HEK293 (cell line): Measurements from ENCODE around the gene NEFH.

Experiments
- CTCF ChIA-PET: fragments of 350-600 bp; formaldehyde crosslinking; extraction: SDS; loops from one replicate; lab custom pipeline; 2021; ENCODE audit warnings: antibody characterized with exemption; lab: Yijun Ruan, JAX
- POLR2A ChIA-PET: fragments of 300-600 bp; formaldehyde crosslinking; extraction: SDS; loops from one replicate; lab custom pipeline; 2020; ENCODE audit warnings: antibody characterized with exemption, inconsistent platforms; lab: Yijun Ruan, JAX
- H3K27ac ChIP-seq: fragments of 200-500 bp; sonication (Bioruptor generic); 2 replicates; pipeline ENCODE4 v1.5.1; 2014; ENCODE audit warnings: low read depth, low read length, control low read depth, inconsistent platforms; ENCODE audit errors: extremely low read depth
- H3K36me3 ChIP-seq, 2 experiments: fragments of 200-500 bp in 1 of 2; sonication (Bioruptor generic) in 1 of 2; 1 replicate in 1 of 2; 2 replicates in 1 of 2; pipeline ENCODE4 v1.5.1; 2014 to 2017; ENCODE audit warnings: inconsistent platforms in 2 of 2, low read length in 2 of 2; ENCODE audit not compliant: control insufficient read depth in 2 of 2, insufficient read depth in 1 of 2
- H3K4me1 ChIP-seq: fragments of 200-500 bp; sonication (Bioruptor generic); 2 replicates; pipeline ENCODE4 v1.5.1; 2014; ENCODE audit warnings: mild to moderate bottlenecking, low read length, inconsistent platforms; ENCODE audit not compliant: control insufficient read depth, insufficient read depth
- H3K4me3 ChIP-seq: 2 replicates; pipeline ENCODE4 v1.5.1; 2011; ENCODE audit warnings: low read depth, mild to moderate bottlenecking, control low read depth, low read length, moderate library complexity
- H3K9me3 ChIP-seq: fragments of 200-500 bp; sonication (Bioruptor generic); 2 replicates; pipeline ENCODE4 v1.5.1; 2014; ENCODE audit warnings: low read depth, low read length, inconsistent platforms; ENCODE audit not compliant: control insufficient read depth, insufficient read depth
- MYNN ChIP-seq: fragments of 450-650 bp; formaldehyde crosslinking; IDR thresholded peaks from 2 replicates; pipeline ENCODE4 v1.5.1; 2016; ENCODE audit warnings: missing biosample characterization, missing genetic modification characterization, borderline replicate concordance
- PRDM6 ChIP-seq: fragments of 450-650 bp; formaldehyde crosslinking; IDR thresholded peaks from 2 replicates; pipeline ENCODE4 v1.5.1; 2017; ENCODE audit warnings: missing biosample characterization, missing genetic modification characterization
- TRIM28 ChIP-seq: IDR thresholded peaks from 2 replicates; pipeline ENCODE4 v1.6.1; 2011; ENCODE audit warnings: low read length, control low read depth, borderline replicate concordance
- TSHZ1 ChIP-seq: fragments of 450-650 bp; formaldehyde crosslinking; IDR thresholded peaks from 2 replicates; pipeline ENCODE4 v1.5.1; 2016; ENCODE audit warnings: missing biosample characterization, missing genetic modification characterization, borderline replicate concordance
- ZBTB1 ChIP-seq: fragments of 450-650 bp; formaldehyde crosslinking; IDR thresholded peaks from 2 replicates; pipeline ENCODE4 v1.5.1; 2016; ENCODE audit warnings: missing biosample characterization, missing genetic modification characterization
- ZBTB20 ChIP-seq: fragments of 450-650 bp; formaldehyde crosslinking; IDR thresholded peaks from 2 replicates; pipeline ENCODE4 v1.5.1; 2016; ENCODE audit warnings: missing biosample characterization, missing genetic modification characterization
- ZBTB6 ChIP-seq: fragments of 450-650 bp; formaldehyde crosslinking; IDR thresholded peaks from 2 replicates; pipeline ENCODE4 v1.5.1; 2017; ENCODE audit warnings: missing biosample characterization, missing genetic modification characterization
- ZNF138 ChIP-seq: fragments of 450-650 bp; formaldehyde crosslinking; IDR thresholded peaks from 2 replicates; pipeline ENCODE4 v1.5.1; 2016; ENCODE audit warnings: missing biosample characterization, missing genetic modification characterization, borderline replicate concordance
- ZNF140 ChIP-seq: fragments of 450-650 bp; formaldehyde crosslinking; IDR thresholded peaks from 2 replicates; pipeline ENCODE4 v1.5.1; 2016; ENCODE audit warnings: missing biosample characterization, missing genetic modification characterization
- ZNF155 ChIP-seq: fragments of 450-650 bp; formaldehyde crosslinking; IDR thresholded peaks from 2 replicates; pipeline ENCODE4 v1.5.1; 2016; ENCODE audit warnings: missing biosample characterization, missing genetic modification characterization
- ZNF18 ChIP-seq: fragments of 450-650 bp; formaldehyde crosslinking; IDR thresholded peaks from 2 replicates; pipeline ENCODE4 v1.5.1; 2016; ENCODE audit warnings: missing biosample characterization, missing genetic modification characterization
- ZNF184 ChIP-seq: fragments of 450-650 bp; IDR thresholded peaks from 2 replicates; pipeline ENCODE4 v1.5.1; 2018; ENCODE audit warnings: missing biosample characterization, mild to moderate bottlenecking, missing genetic modification characterization
- ZNF211 ChIP-seq: fragments of 450-650 bp; formaldehyde crosslinking; IDR thresholded peaks from 2 replicates; pipeline ENCODE4 v1.5.1; 2016; ENCODE audit warnings: low read depth, missing biosample characterization, missing genetic modification characterization
- ZNF350 ChIP-seq: fragments of 450-650 bp; formaldehyde crosslinking; IDR thresholded peaks from 2 replicates; pipeline ENCODE4 v1.5.0; 2017; ENCODE audit warnings: missing biosample characterization, mild to moderate bottlenecking, missing genetic modification characterization
- ZNF426 ChIP-seq: fragments of 450-650 bp; formaldehyde crosslinking; IDR thresholded peaks from 2 replicates; pipeline ENCODE4 v1.5.1; 2017; ENCODE audit warnings: missing biosample characterization, missing genetic modification characterization, mild to moderate bottlenecking, inconsistent platforms, moderate library complexity
- ZNF704 ChIP-seq: fragments of 450-650 bp; formaldehyde crosslinking; IDR thresholded peaks from 2 replicates; pipeline ENCODE4 v1.5.1; 2016; ENCODE audit warnings: missing biosample characterization, missing genetic modification characterization
- ZNF768 ChIP-seq: fragments of 450-650 bp; formaldehyde crosslinking; IDR thresholded peaks from 2 replicates; pipeline ENCODE4 v1.5.1; 2018; ENCODE audit warnings: missing biosample characterization, mild to moderate bottlenecking, missing genetic modification characterization
- ZSCAN18 ChIP-seq: fragments of 450-650 bp; formaldehyde crosslinking; IDR thresholded peaks from 2 replicates; pipeline ENCODE4 v1.5.1; 2016; ENCODE audit warnings: missing biosample characterization, missing genetic modification characterization
- ZSCAN4 ChIP-seq: fragments of 450-650 bp; formaldehyde crosslinking; IDR thresholded peaks from 2 replicates; pipeline ENCODE4 v1.5.1; 2017; ENCODE audit warnings: missing biosample characterization, missing genetic modification characterization
- ZSCAN5A ChIP-seq: fragments of 450-650 bp; formaldehyde crosslinking; IDR thresholded peaks from 2 replicates; pipeline ENCODE4 v1.5.1; 2016; ENCODE audit warnings: missing biosample characterization, missing genetic modification characterization

NEFH gene

GRCh38 chr22:29509298-29509697 is 29.3 kb downstream of the NEFH start:
- ChIA-PET CTCF (no interaction called here), POLR2A (interaction anchor here (0.5 to 0.7 kb wide), 2 partner anchors 57 to 156 kb away, joined by 3 to 5 read pairs; no protein-coding TSS in a partner anchor)
- Histone ChIP-seq H3K4me1 (no peaks in the 10 kb centered on the region), H3K36me3 (peaks cover 50 to 75% of the 10 kb centered on the region in 2 experiments), H3K9me3 (no peaks in the 10 kb centered on the region), H3K27ac (no peak overlapping the region), H3K4me3 (no peak overlapping the region)
- TF ChIP-seq ZNF426 (tag by site-specific recombination) (no peak), TRIM28 (no peak), ZNF211 (tag by site-specific recombination) (no peak), ZBTB6 (tag by site-specific recombination) (no peak), ZNF184 (no peak), ZNF350 (no peak), ZSCAN18 (no peak), ZBTB20 (tag by site-specific recombination) (no peak), ZSCAN4 (tag by site-specific recombination) (no peak), PRDM6 (tag by site-specific recombination) (no peak), ZNF140 (tag by site-specific recombination) (no peak), ZNF18 (tag by site-specific recombination) (no peak), MYNN (tag by site-specific recombination) (no peak), ZNF768 (tag by site-specific recombination) (no peak)

- Histone ChIP-seq H3K36me3 (peaks cover 52 to 75% of the 10 kb centered on the region in 2 experiments), H3K27ac (no peak overlapping the region), H3K4me1 (no peaks in the 10 kb centered on the region), H3K9me3 (no peaks in the 10 kb centered on the region), H3K4me3 (no peak overlapping the region)
- ChIA-PET CTCF (interaction anchor here (0.9 to 1.4 kb wide), 3 partner anchors 10 to 39 kb away, joined by 3 to 5 read pairs (median 5); no protein-coding TSS in a partner anchor), POLR2A (interaction anchor here (0.7 kb wide), 1 partner anchor 155 kb away, joined by 5 read pairs; no protein-coding TSS in a partner anchor)
- no peak for TF ChIP-seq ZNF155 (tag by site-specific recombination)
- TF ChIP-seq ZNF138 (tag by site-specific recombination): no peak
- no peak for TF ChIP-seq ZNF211 (tag by site-specific recombination)
- TF ChIP-seq ZNF704 (tag by site-specific recombination): no peak
- TF ChIP-seq ZSCAN5A (tag by site-specific recombination): no peak
- no peak for TF ChIP-seq TSHZ1 (tag by site-specific recombination)
- no peak for TF ChIP-seq ZBTB1 (tag by site-specific recombination)
Observed at GRCh38 chr22:29509815-29510214, 29.8 kb downstream of the NEFH start.
